Urinary bladder (tissue), 4 donors: Measurements from ENCODE around the gene TPR. TPM values are rescaled to one million over a fixed set of nuclear protein-coding genes. Genes with fewer than 3 reads are reported as not detected.
A peak's percentile ranks its signal among the peaks of the same experiment; 100 is the strongest.
"Not testable (repeated sequence)": the region's sequence is repeated elsewhere in the genome, so short reads cannot be mapped to it uniquely, and the experiment has no call there.

Source experiments
- DNase-seq: peaks from one replicate; pipeline ENCODE4 v3.0.0-alpha.2; 2015; ENCODE audit errors: extremely low spot score
- H3K27ac ChIP-seq: one replicate; pipeline ENCODE4 v1.5.1; 2013; ENCODE audit warnings: low read depth, mild to moderate bottlenecking, moderate library complexity
- H3K36me3 ChIP-seq: one replicate; pipeline ENCODE4 v1.6.1; 2013; ENCODE audit warnings: mild to moderate bottlenecking, moderate library complexity; ENCODE audit not compliant: insufficient read depth
- H3K4me1 ChIP-seq: one replicate; pipeline ENCODE4 v1.6.1; 2013; ENCODE audit warnings: mild to moderate bottlenecking, moderate library complexity; ENCODE audit not compliant: insufficient read depth
- H3K4me3 ChIP-seq: one replicate; pipeline ENCODE4 v1.5.1; 2013; ENCODE audit warnings: low read depth, low read length
- WGBS: extraction: QIAGEN DNeasy Blood & Tissue Kit; methylation state at CpG from one replicate; pipeline ENCODE4 v1.1.7; 2013; 5-methylcytosine and 5-hydroxymethylcytosine counted together
- polyA plus RNA-seq: library from polyadenylated mRNA; stranded (reverse); fragments of 200-250 nt; gene quantifications from one replicate; pipeline ENCODE4 v1.2.3, GENCODE V29; 2013
- total RNA-seq: library from RNA; depleted of rRNA; stranded (reverse); fragments of >200 nt; gene quantifications from one replicate; pipeline ENCODE4 v1.2.3, GENCODE V29; 2014
- donor health status: healthy with polysubstance abuse.
- donor health status: healthy.

Gene TPR
- total and polyA plus RNA-seq, 2 donors, result 34.4 to 167 TPM

- 93% methylated on average over 3 of the region's 3 CpGs for WGBS
- H3K4me3 ChIP-seq, result no peak overlapping the region
- H3K4me1 ChIP-seq, result no peaks in the 10 kb centered on the region
- H3K27ac ChIP-seq, result no peak overlapping the region
- DNase-seq, result no peak
- peaks cover 3% of the 10 kb centered on the region for H3K36me3 ChIP-seq
Measured at GRCh38 chr1:186386725-186387383, 11.8 kb upstream of the TPR start.

DNA sequence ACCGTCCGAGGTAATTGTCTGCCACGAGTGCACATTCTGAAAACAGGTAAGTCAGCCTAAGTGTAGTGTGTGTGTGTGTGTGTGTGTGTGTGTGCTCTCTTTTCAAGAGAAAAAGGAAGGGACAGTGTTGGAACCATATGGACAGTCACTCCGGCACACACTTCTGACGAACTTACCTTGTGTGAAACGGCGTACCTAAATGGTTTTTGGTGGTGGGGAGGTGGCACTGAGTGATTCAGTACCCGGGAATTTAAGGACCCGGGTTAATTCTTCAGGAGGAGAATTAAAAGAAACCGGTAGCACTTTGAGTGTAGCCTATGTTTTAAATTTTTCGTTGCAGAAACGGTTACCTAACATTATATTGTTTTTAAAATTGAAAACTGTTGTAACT is 871 bp upstream of the TPR start:
- peak overlapping the region; percentile 97 for H3K27ac ChIP-seq
- under 1% methylated on average over 12 of the region's 12 CpGs for WGBS
- H3K4me1 ChIP-seq, result no peaks in the 10 kb centered on the region
- no peak for DNase-seq
- no peaks in the 10 kb centered on the region for H3K36me3 ChIP-seq
- H3K4me3 ChIP-seq, result peak overlapping the region; percentile 67

DNA sequence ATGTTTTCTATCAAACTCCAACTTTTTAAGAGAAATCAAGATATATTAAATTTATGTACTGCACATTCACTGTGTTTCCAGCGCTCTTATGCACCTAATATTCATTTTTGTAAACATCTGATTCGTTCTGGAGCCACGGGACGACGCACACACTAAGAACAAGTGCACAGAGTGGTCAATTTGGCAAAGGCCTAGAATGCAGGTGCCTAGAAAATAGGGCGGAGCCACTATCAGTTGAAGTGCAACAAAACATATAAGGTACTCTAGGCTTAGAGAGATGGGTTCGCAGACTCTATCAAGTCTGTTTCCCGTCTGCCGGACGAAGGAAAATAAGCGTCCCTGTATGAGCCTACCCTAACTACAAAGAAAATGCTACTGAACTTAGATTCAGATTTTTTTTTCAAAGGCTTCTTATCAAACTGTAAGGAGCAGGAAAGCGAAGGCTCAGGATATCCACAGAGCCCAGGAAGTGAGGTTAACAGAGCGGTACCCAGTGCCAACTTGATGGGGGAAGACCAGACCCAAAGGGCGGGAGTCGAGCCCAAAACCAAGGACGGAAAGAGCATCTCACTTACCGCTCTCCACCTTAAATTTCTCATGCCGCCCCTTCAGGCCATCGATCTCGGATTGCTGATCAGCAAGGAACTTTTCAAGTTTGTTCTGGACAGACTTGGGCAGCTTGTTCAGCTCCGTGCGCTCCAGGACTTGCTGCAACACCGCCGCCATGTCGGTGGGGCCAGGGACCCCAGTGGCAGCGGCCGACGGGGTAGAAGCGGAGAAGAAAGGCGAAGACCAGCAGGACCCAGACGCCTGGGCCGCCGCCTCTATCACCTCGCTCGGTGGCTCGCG is 526 bp downstream of the TPR start:
- WGBS, result under 1% methylated on average over 37 of the region's 37 CpGs
- peak; percentile 29 for DNase-seq
- H3K27ac ChIP-seq, result peak overlapping the region; percentile 76
- H3K4me1 ChIP-seq, result no peaks in the 10 kb centered on the region
- H3K36me3 ChIP-seq, result no peaks in the 10 kb centered on the region
- peak overlapping the region; percentile 67 for H3K4me3 ChIP-seq

DNA sequence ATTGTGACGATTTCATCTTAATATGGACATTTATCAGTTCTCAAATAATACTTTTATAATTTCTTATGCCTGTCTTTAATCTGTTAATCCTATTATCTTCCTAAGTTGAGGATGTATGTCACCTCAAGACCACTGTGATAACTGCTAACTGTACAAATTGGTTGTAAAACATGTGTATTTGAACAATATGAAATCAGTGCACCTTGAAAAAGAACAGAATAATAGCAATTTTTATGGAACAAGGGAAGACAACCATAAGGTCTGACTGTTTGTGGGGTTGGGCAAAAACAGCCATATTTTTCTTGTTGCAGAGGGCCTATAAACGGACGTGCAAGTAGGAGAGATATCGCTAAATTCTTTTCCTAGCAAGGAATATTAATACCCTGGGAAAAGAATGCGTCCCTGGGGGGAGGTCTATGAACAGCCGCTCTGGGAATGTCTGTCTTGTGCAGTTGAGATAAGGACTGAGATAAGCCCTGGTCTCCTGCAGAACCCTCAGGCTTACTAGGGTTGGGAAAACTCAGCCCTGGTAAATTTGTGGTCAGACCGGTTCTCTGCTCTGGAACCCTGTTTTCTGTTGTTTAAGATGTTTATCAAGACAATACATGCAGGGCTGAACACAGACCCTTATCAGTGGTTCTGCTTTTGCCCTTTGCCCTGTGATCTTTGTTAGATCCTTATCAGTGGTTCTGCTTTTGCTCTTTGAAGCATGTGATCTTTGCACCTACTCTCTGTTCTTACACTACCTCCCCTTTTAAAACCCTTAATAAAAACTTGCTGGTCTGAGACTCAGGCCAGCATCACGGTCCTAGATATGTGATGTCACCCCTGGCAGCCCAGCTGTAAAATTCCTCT is 27.0 kb downstream of the TPR start:
- peaks cover 10% of the 10 kb centered on the region for H3K36me3 ChIP-seq

GRCh38 chr1:186340772-186341171 is 34.3 kb downstream of the TPR start:
- DNase-seq, result no peak
- WGBS, result 91% methylated on average over 5 of the region's 5 CpGs
- no peak overlapping the region for H3K4me3 ChIP-seq
- H3K27ac ChIP-seq, result no peak overlapping the region
- peaks cover 11% of the 10 kb centered on the region for H3K36me3 ChIP-seq
- H3K4me1 ChIP-seq, result no peaks in the 10 kb centered on the region

More for the DNA sequence above, 27.0 kb downstream of the TPR start:
- H3K4me1 ChIP-seq, H3K4me3 ChIP-seq, DNase-seq, H3K27ac ChIP-seq: not testable (repeated sequence)
- WGBS, result 83% methylated on average over 8 of the region's 8 CpGs

DNA sequence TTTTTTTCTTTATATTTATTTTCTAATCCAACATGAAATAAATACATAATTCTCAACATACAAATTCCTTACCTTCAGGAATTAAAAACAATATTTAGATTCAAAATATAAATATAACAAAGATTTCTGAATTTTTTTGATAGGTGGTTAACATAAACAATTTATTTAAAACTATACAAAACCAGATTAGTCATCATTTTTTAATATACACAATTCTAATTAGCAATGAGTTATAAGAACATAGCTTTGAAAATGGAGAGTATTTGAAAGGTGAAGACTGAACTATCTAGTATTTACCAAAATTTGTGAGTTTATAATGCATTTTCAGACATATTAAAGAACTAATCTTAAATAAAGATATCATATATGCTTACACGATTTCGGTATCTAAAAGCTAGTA is 37.5 kb downstream of the TPR start:
- no peak overlapping the region for H3K4me3 ChIP-seq
- H3K27ac ChIP-seq, result no peak overlapping the region
- no peaks in the 10 kb centered on the region for H3K4me1 ChIP-seq
- DNase-seq, result no peak
- WGBS, result 94% methylated on average over 2 of the region's 2 CpGs
- peaks cover 12% of the 10 kb centered on the region for H3K36me3 ChIP-seq

DNA sequence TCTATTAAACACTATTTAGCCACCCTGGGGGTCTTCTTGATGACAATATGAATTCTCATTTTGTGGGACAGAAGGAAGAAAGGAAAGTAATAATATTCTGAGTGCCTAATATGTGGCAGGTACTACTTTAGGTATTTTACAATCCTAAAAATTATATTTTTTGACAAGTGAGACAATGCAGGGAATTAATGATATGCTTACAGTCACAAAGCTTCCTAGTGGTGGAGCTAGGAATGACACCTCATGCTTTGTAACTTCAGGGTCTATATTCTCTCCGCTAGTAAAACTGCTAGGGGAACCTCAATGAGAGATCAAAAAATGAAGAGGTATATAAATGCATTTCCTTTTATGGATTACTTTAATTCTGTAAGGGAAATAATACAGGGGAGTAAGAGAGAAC is 44.3 kb downstream of the TPR start:
- no peak overlapping the region for H3K4me3 ChIP-seq
- WGBS, result 100% methylated on average over 1 of the region's 1 CpG
- DNase-seq, result no peak
- H3K4me1 ChIP-seq, result no peaks in the 10 kb centered on the region
- H3K27ac ChIP-seq, result no peak overlapping the region
- H3K36me3 ChIP-seq, result peaks cover 7% of the 10 kb centered on the region

DNA sequence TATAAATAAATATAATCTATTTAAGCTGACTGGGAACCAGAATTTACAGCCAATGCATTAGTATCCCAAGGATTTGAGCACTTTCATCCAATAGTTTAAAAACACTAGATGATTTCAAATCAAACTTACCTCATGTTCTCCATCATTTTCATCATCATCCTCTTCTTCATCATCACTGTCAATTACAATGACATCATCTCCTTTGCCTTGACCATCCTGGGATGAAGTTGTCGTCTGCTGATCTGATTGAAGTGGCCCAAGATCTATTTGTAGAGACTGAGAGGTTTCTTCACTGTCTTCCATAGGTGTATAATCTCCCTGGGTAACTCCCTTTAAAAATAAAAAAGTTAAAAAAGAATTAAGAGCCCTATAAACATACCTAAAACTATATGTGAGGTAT is 47.7 kb downstream of the TPR start:
- 92% methylated on average over 1 of the region's 1 CpG for WGBS
- Histone ChIP-seq H3K4me1 (no peaks in the 10 kb centered on the region), H3K36me3 (peaks cover 5% of the 10 kb centered on the region), H3K4me3 (no peak overlapping the region), H3K27ac (no peak overlapping the region)
- no peak for DNase-seq

DNA sequence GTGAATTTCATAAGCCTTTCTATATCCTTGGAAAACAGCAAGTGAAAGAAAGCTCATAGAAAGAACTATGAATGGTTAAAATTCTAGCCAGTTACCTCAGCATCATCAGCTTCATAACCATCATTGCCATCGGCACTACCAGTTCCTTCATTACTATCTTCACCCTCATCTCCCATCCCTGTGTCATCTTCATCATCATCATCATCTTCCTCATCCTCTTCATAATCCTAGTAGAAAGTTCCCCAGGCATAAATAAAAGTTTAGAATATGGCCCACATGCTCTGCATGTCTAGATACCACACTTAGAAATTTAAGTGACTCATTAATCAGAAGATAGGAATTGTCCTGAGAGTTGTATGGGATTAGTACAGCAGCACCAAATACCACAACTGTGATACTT is 49.0 kb downstream of the TPR start:
- 86% methylated on average over 1 of the region's 1 CpG for WGBS
- Histone ChIP-seq H3K27ac (no peak overlapping the region), H3K4me1 (no peaks in the 10 kb centered on the region), H3K36me3 (peaks cover 3% of the 10 kb centered on the region), H3K4me3 (no peak overlapping the region)
- DNase-seq, result no peak

DNA sequence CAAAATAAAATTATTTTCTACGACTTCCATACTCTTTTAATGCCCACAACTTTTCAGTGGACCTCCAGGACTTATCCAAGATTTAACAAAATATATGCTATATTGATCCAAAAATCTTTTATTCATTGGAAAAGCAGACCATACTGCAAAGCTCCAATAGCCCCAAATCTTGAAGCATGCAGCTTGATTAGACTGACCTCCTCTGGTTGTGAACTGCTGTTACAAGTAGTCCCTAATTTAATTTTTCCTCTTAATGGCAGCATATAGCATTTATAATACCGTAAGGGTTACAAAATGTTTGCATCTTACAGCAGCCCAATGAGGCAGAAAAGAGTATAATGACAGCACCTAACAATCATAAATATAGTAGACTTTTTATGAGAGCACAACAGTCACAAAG is 49.8 kb downstream of the TPR start:
- peaks cover 3% of the 10 kb centered on the region for H3K36me3 ChIP-seq
- WGBS, result 92% methylated on average over 2 of the region's 2 CpGs

GRCh38 chr1:186323865-186324264 is 51.2 kb downstream of the TPR start:
- peaks cover 3% of the 10 kb centered on the region for H3K36me3 ChIP-seq
- H3K4me1 ChIP-seq, result no peaks in the 10 kb centered on the region
- WGBS, result 93% methylated on average over 4 of the region's 4 CpGs
- H3K27ac ChIP-seq, result no peak overlapping the region
- H3K4me3 ChIP-seq, result no peak overlapping the region
- no peak for DNase-seq

More for the DNA sequence above, 49.8 kb downstream of the TPR start:
- DNase-seq, result no peak
- Histone ChIP-seq H3K4me1 (no peaks in the 10 kb centered on the region), H3K27ac (no peak overlapping the region), H3K4me3 (no peak overlapping the region)

DNA sequence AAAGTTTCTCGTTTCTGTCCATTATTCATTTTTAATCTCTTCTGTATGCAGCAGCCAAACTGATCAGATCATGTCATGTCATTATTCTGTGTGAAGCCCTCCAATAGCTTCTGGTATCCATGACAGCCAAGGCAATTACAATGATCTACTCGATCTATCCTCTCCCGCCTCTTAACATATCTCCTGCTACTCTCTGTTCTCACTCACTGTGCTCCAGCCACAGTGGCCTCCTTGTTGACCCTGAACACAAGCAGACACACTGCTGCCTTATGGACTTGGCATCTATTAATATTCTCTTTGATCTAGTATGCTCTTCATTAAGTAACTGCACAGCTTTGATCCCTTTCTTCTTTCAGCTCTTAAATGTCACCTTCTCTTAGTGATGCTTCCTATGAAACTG is 59.5 kb downstream of the TPR start:
- Histone ChIP-seq H3K36me3 (peaks cover 2% of the 10 kb centered on the region), H3K4me1 (no peaks in the 10 kb centered on the region)
- WGBS, result 85% methylated on average over 3 of the region's 3 CpGs

DNA sequence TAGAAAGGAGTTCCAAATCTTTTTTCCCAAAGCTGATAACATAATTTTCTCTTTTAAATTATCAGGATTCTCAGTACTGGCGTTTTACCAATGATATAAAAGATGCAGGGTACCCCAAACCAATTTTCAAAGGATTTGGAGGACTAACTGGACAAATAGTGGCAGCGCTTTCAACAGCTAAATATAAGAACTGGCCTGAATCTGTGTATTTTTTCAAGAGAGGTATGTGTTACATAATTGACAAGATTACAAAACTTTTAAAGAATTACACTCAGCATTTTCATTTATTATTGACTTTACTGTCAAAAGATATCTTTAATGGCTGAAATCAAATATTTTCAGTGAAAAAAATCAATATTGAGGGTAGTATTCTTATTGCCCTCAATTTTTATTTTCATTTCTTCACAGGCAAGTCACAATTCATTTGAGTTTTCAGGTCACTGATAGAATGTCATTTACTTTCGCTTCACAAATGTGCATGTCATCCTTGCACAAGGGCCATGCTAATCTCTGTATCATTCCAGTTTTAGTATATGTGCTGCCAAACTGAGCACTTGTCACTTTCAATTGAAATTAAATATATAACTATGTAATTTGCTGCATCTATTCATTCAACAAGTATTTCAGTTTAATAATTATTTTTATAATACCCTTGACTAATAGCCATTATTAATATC is 63.5 kb downstream of the TPR start:
- Histone ChIP-seq H3K4me3 (no peak overlapping the region), H3K27ac (no peak overlapping the region), H3K36me3 (no peaks in the 10 kb centered on the region), H3K4me1 (no peaks in the 10 kb centered on the region)
- DNase-seq, result no peak
- 95% methylated on average over 3 of the region's 3 CpGs for WGBS

More for the DNA sequence above, 59.5 kb downstream of the TPR start:
- no peak overlapping the region for H3K27ac ChIP-seq
- no peak overlapping the region for H3K4me3 ChIP-seq
- no peak for DNase-seq
